ENCODE data around the gene IMPG2.
"Not testable (repeated sequence)": the region's sequence is repeated elsewhere in the genome, so short reads cannot be mapped to it uniquely, and the experiment has no call there.

IMPG2 gene

DNA sequence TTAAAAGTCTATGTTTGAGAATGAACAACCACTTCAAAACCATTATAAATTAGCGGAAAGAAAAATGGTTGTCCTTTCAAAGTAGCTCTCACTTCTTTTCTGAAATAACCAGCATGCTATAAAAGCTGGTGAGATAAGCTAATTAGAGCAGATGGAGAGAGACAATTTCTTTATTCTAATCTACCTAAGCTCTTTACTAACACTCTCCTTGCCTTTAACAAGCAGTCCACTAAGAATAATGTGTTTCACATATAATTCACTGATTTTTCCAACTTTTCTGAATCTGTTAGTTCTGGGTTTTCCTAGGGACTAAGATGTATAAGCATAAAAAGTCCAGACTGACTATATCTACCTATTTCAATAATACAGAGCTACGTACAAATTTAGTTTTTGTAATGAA, at the start of gene IMPG2:
IMPG2 (minus strand) TSS at position 101 of the 400 bp plus-strand sequence. CDS start 203 bp downstream, outside the sequence.
- DNase-seq (ENCODE audit: low read depth, low spot score), result no peak

DNA sequence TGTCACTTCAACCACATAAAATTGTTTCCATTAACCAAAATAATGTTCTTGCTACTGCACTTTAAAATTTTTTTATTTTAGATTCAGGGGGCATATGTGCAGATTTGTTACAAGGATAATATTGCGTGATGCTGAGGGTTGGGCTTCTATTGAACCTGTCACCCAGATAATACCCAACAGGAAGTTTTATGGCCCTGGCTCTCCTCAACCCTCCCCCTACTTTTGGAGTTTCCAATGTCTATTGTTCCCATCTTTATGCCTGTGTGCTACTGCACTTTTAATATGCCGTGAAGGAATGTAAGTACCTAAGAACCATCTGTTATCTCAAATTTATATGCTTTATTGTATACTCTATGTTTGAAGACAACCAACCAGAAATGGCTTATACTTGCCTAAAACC, 42.0 kb upstream of the IMPG2 start:
- no peak for DNase-seq (ENCODE audit: low read depth, low spot score)

DNA sequence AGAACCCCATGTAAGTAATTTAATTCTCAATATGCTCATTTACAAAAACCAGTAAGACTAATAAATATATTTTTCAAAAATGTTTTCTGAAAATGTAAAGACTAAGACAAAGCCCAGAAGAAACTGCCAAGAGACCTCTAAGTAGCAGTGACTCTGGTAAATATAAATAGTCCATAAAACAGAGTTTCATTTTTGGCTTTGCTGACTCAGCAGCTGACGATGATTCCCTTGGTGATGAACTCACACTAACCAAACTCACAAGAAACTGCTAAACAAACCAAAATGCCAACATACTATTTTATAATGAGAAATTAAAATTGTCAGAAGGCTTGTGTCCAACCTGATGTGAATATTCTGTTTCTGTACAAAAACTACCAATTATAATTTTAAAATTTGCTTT, 31.5 kb upstream of the IMPG2 start:
- DNase-seq (ENCODE audit: low read depth, low spot score), result no peak

DNA sequence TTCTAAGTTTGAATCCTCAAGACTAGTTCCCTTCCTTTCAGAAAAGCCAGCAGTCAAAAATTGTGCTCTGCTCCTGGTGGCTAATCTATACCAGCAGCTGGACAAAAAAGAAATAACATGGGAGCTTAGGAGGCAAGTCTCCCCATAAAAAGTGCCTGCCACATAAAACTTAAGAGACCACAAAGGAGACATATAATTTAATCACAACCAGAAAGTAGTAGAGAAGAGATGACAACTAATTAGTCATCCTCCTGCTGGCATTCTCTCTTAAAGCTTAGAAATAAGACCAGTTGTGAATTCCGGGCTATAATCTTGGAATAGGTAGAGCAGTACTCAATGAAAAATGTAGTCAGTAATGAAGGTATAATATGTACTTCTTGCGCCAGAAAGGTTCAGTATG, 20.2 kb upstream of the IMPG2 start:
- no peak for DNase-seq (ENCODE audit: low read depth, low spot score)

DNA sequence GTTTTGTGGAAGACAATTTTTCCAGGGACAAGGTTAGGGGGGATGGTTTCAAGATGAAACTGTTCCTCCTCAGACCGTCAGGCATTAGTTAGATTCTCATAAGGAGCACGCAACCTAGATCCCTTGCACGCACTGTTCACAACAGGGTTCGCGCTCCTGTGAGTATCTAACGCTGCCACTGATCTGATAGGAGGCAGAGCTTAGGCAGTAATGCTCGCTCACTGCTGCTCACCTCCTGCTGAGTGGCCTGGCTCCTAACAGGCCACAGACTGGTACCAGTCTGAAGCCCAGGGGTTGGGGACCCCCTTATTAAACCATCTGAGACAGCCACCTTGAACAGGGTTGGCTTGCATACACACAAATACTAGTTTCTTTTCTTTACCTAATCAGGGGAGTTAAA, 13.5 kb upstream of the IMPG2 start:
- no peak for DNase-seq (ENCODE audit: low read depth, low spot score)

DNA sequence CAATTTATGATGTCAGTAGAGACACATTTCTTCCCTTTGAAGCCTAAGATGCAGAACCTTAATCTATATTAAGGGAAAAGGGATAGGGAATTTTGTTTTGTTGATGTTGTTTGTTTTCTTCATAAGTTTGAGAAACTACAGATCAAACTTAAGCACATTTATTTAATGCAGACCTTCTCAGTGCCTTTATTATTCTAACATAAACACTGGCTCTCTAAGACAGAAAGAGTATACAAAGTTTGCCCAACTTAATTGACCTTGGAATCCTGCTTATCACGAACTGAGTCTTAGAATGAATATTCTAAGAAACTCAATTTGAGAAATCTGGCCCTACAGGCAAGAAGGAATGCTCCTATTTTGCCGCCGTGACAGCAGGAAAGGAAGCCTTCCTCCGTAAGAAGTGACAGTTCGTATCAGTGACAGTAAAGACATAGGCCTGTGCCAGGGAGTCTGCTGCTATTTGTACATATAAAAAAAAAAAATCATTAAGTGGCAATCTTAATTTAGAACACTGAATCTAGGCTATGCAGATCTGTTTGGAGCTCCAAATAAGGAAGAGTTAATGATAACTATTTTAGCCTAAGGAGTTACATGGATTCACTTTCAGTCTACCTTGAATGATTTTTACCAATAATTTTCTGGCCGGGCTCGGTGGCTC, 8.8 kb upstream of the IMPG2 start:
- DNase-seq (ENCODE audit: low read depth, low spot score), result no peak

DNA sequence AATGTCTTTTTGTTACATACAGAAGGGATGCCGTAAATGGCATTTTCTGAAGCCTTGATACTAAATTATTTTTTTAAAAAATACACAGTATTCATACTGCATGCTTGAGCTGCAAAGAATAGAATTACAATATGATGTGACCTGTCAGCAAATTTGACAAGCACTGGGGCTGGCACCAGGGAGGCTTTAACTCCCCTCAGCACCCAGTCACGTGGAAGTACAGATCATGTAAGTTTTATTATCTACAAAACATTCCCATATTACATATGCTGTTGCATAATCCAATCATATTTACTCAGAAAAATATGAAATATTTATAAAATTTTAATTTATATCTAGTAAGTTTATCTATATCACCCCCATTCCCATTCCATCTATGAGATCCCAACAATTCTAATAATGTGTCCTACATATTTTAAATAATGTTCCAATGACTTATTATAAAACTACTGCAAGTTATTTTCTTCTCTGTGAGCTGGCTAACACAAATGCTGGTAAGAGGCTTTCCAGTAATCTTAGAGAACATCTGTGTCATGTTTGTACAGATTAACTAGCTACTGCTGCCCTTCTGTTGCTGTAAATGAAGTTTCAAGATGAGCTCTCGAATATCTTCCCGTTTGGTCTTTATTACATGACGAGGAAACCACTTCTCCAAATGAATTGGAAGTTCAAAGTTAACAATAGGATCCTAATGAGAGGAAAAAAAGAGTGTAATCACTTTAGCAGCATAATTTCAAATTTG, 5.2 kb upstream of the IMPG2 start:
- no peak for DNase-seq (ENCODE audit: low read depth, low spot score)

DNA sequence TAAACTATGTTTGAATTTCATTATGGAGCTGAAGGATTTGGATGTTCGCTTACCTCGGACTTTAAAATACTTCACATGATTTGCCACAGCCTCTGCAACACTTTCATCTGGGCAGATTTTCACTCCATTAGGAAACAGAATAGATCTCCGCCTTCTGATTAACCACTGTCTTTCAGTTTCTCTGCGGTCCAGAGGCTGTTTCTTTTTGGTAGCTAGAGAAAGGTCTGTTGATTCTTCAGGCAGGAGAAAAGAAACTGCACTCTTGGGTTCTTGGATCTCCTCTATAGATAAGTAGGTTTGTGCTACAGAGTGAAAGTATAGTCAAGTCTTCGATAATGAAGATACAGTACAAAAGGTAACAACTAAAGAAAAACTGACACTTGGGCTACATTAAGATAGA, 844 bp downstream of the IMPG2 start:
- no peak for DNase-seq (ENCODE audit: low read depth, low spot score)

DNA sequence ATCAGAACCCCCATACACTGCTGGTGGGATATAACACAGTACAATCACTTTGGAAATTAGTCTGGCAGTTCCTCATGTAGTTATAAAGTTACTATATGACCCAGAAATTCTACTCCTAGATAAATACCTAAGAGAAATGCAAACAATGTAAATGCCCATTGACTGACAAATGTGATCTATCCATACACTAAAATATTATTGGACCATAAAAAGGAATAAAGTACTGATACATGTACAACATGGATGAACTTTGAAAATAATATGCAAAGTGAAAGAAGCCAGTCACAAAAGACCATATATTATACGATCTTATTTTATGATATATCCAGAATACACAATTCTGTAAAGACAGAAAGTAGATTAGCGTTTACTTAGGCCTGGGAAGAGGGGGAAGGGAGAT, 7.8 kb downstream of the IMPG2 start:
- DNase-seq (ENCODE audit: low read depth, low spot score), result no peak

DNA sequence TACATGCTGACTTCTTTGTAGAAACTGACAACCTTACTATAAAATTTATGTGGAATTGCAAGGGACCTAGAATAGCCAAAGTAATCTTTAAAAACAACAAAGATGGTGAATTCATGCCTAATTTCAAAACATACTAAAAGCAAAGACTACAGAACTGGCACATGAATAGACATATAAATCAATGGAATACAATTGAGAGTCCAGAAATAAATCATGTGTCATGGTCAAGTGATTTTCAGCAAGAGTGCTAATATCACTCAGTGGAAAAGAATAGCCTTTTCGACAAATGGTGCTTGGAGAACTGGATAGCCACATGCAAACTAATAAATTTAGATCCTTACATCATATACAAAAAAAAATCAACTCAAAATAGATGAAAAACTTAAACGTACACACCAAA, 8.7 kb downstream of the IMPG2 start:
- no peak for DNase-seq (ENCODE audit: low read depth, low spot score)

DNA sequence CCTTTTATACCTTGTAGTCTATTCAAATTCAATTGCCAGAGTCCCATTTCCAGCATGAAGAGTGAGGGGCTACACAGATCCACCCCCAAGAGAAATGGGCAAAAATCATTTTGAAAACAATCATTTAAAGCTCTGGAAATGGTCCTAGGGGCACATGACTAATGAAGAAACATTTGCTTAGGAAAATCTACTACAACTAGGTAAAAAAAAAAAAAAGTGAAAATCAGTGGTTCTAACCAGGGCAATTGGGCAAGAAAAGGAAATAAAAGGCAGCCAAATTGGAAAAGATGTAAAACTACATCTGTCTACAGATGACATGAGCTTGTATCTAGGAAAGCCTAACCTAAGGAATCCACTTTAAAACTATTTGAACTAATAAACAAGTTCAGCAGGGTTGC, 9.4 kb downstream of the IMPG2 start:
- no peak for DNase-seq (ENCODE audit: low read depth, low spot score)

DNA sequence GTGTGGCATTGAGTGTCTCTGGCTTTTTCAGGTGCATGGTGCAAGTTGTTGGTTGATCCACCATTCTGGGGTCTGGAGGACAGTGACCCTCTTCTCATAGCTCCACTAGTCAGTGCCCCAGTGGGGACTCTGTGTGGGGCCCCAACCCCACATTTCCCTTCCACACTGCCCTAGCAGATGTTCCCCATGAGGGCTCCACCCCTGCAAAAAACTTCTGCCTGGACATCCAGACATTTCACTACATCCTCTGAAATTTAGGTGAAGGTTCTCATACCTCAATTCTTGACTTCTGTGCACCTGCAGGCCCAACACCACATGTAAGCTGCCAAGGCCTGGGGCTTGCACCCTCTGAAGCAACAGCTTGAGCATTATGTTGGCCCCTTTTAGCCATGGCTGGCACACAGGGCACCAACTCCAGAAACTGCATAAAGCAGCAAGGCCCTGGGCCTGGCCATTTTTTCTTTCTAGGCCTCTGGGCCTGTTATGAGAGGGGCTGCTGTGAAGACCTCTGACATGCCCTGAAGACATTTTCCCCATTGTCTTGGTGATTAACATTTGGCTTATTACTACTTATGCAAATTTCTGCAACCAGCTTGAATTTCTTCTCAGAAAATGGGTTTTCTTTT, 12.1 kb downstream of the IMPG2 start:
- not testable (repeated sequence) for DNase-seq (ENCODE audit: low read depth, low spot score)

DNA sequence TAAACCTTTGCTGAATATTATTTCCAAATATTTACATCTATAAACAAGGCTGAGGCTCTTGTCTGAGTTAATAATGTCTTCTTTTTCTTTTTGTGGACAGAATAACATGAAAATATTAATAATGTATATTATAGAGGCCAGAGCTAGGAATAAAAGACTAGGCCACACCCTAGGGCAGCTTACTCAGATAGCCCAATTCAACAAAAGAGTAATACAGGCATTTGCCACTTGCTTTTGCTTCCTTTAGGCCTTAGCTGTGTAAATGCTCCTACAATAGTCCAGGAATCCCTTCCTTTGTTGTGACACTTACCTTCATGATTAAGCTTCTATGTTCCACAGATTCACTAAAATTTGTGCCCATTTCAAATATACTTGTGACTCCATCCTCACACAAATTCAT, 16.5 kb downstream of the IMPG2 start:
- DNase-seq (ENCODE audit: low read depth, low spot score), result no peak

DNA sequence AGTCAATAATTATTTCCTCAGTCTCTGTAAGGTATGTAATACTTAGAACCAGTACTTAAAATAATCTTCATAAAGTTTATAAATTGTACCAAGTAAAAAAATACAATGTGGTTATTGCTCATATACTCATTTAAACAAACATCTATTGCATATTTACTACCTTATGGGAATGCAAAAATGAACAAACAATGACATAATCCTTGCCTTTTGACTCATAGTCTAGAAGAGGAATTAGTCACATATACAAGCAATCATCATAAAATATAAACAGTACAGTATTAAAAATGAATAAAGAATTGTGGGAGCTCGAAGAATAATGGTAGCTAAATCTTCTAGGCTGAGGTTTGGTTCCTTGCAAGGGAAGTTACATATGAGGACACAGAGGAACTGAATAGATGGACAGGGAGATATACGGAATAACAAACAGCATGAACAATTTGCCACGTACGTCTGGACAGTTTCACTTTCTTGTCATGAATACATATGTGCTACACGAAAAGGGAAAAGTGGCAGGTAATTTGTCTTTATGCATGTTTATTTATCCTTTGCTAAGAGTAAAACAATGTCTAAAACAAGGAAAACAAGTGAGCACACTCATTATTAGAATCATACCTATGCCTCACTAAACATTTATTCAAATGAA, 17.2 kb downstream of the IMPG2 start:
- DNase-seq (ENCODE audit: low read depth, low spot score), result no peak

DNA sequence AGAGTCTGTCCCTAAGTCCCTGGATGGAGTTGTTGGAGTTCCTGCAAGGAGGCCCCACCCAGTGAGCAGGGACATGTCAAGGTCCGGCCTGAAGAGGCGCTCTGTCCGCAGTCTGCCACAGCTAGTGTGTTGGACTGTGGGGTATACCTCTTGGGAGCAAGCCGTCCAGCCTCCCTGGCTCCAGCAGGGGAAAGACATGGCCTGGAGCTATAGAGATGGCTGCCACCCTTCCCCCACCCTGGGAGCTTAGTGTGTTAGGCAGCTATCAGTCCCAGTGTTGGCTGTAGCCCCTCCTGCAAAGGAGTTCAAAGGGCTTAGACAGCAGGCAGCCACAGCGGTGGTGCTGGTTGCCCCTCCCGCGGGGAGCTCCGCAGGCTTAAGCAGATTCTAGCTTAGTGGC, 20.3 kb downstream of the IMPG2 start:
- DNase-seq (ENCODE audit: low read depth, low spot score), result no peak

DNA sequence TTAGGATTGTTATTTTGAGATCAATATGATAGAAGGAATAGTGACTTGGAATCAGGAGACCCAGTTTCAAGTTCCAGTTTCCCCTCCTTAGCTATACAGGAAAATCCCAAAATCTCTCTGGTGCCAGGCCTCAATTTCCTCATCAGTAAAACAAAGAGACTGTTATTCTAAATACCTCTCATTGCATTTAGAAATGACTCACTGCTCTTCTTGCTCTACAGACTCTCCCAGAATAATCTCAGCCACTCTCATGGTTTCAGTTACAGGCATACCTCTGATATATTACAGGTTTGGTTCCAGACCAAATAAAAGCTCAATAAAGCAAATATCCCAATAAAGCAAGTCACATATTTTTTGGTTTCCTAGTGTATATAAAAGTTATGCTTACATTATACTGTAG, 28.3 kb downstream of the IMPG2 start:
- no peak for DNase-seq (ENCODE audit: low read depth, low spot score)

DNA sequence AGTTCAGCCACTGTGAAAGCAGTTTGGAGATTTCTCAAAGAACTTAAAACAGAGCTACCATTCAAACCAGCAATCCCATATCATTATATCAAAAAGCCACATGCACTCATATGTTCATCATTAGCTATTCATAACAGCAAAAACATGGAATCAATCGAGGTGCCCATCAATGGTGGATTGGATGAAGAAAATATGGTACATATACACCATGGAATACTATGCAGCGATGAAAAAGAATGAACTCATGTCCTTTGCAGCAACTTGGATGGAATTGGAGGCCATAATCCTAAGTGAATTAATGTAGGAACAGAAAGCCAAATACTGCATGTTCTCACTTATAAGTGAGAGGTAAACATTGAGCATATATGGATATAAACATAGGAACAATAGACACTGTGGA, 32.1 kb downstream of the IMPG2 start:
- DNase-seq (ENCODE audit: low read depth, low spot score), result no peak

DNA sequence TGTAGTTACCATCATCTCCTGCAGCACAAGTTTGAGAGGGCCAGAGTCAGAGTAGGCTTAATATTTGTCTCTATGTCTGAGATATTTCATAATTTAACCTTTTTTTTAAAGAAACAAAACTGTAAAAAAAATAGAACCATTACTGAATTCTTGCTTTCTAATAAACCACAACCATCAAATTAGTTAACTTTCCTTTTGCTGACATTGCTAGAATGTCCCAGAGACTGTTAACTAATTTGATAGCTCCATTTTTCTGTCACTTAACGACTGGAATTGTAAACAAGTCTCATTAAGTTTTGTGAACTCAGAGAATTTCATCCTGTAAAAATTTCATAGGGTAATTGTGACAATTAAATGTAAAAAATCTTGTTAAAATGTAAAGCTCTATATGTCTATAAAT, 35.6 kb downstream of the IMPG2 start:
- no peak for DNase-seq (ENCODE audit: low read depth, low spot score)

DNA sequence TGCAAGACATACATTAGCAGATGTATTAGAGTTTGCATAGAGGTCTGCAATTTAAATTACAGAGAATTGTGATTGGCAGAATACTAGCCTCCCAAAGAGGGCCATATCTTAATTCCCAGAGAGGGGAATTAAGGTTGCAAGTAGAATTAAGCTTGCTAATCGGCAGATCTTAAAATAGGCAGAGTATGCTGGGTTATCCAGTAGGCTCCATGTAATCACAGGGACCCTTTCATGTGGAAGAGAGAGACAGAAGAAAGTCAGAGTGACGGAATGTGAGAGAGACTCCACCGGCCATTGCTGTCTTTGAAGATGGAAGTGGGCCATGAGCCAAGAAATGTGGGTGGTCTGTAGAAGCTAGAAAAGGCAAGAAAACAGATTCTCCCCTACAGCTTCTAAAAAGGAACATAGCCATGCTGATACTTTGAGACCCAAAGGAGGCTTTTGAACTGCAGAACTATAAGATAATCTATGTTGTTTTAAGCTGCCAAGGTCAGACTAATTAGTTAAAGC, 38.8 kb downstream of the IMPG2 start:
- DNase-seq (ENCODE audit: low read depth, low spot score), result no peak

DNA sequence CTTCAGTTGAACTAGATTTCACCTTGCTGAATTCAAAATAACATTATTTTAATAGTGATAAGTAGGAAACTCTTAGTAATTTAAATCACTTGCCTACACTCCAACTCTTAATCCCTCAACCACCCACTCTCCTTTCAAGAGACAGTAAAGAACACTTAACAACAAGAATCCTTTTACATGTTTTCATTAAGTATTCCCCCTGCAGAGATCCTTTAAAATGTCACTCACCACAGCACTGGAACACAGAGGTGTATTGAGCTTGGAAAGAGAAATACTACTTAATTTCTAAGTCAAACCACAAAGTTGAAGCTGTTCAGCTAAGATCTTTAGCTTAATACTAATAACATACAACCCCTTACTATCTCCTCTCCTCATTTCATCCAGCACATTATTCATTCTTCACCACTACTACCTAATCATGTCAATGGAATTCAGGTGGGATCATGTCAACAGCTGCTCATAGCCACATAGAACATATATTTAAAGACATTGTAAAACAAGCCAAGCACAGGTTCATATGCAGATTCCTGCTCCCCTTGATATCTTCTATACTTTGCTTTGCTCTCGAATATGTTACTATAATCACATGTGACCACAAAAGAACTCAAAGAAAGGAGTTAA, 40.5 kb downstream of the IMPG2 start:
- DNase-seq (ENCODE audit: low read depth, low spot score), result no peak

DNA sequence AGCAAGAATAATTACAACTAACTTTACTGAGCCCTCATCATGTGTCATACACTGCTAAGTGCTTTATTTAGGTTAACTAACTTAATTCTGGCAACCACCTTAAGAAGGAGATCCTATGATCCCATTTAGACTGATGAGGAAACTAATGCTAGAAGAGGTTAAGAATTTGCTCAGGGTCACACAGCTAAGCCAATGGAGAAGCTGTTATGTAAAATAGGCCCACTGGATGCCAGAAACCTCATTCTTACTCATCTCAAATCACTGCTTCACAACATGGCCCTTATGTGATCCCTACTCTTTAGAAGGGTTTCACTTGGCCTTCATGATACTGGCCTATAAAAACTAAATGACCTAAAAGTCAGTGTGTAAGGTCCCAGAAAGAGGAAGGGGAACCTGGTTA, 41.2 kb downstream of the IMPG2 start:
- no peak for DNase-seq (ENCODE audit: low read depth, low spot score)

DNA sequence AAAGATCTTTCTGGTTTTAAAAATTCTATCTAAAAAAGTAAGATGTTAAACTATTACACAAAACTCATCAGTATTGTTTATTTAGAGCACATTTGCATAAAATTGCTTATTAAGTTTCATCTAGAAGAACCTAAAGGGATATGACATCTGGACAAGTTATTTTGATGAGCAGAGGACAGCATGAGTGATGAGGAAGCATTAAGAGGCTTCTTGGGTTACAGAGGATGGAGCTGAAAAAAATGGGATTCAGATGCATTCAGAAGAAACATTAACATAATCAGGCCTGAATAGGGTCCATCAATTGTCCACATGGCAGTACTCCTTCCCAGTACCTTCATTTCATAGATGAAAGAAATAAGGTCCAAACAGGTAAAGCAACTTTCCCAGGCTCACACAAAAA, 41.6 kb downstream of the IMPG2 start:
- no peak for DNase-seq (ENCODE audit: low read depth, low spot score)
